Fibroblast of the aortic adventitia (primary cell): ENCODE data around the gene IGF1R. TPM values are rescaled to one million over a fixed set of nuclear protein-coding genes. Genes with fewer than 3 reads are reported as not detected.

Source experiments
- DNase-seq: peaks from one replicate; pipeline ENCODE4 v3.0.0-alpha.2; 2010; ENCODE audit warnings: low read depth
- H3K4me3 ChIP-seq: 2 replicates; pipeline ENCODE4 v1.5.1; 2011; ENCODE audit warnings: low read depth, mild to moderate bottlenecking, control low read depth, low read length, moderate library complexity
- total RNA-seq: library from RNA; depleted of rRNA; stranded (reverse); fragments of >200 nt; gene quantifications from 2 replicates; pipeline ENCODE4 v1.2.3, GENCODE V29; 2012; ENCODE audit warnings: low replicate concordance
- TF ChIP-seq, protein P1 (sequence below): IDR thresholded peaks from 2 replicates; pipeline ENCODE4 v1.5.1; 2011; ENCODE audit warnings: mild to moderate bottlenecking, low read length, control low read depth, inconsistent platforms; ENCODE audit not compliant: insufficient read depth

IGF1R gene
- total RNA-seq, 1 donor = 45.6 TPM

- DNase-seq = peak; percentile 72
Observed at GRCh38 chr15:98888820-98889479, 240.6 kb downstream of the IGF1R start.

DNA sequence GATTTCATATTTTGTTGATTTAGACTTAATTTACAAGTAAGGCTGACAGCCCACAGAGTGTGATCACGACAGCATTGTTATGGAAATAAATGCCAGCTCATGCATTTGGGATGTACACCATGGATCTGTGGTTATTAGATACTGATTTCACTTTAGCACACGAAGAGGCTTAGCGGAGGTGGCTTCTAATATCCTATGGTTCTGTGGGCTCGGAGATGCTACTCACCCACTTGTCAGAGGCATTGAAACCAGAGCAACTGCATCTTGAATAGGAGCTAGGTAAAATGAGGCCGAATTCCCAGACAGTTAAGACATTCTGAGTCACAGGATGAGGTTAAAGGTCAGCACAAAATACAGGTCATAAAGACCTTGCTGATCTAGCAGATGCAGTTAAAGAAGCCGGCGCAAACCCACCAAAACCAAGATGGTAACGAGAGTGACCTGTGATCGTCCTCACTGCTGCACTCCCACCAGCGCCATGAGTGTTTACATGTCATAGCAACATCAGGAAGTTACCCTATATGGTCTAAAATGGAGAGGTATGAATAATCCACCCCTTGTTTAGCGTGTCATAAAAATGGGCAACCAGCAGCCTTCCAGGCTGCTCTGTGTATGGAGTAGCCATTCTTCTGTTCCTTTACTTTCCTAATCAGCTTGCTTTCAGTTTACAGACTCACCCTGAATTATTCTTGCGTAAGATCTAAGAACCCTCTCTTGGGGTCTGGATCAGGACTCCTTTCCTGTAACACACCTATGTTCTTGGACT is 241.8 kb downstream of the IGF1R start:
- TF ChIP-seq, protein P1, sequence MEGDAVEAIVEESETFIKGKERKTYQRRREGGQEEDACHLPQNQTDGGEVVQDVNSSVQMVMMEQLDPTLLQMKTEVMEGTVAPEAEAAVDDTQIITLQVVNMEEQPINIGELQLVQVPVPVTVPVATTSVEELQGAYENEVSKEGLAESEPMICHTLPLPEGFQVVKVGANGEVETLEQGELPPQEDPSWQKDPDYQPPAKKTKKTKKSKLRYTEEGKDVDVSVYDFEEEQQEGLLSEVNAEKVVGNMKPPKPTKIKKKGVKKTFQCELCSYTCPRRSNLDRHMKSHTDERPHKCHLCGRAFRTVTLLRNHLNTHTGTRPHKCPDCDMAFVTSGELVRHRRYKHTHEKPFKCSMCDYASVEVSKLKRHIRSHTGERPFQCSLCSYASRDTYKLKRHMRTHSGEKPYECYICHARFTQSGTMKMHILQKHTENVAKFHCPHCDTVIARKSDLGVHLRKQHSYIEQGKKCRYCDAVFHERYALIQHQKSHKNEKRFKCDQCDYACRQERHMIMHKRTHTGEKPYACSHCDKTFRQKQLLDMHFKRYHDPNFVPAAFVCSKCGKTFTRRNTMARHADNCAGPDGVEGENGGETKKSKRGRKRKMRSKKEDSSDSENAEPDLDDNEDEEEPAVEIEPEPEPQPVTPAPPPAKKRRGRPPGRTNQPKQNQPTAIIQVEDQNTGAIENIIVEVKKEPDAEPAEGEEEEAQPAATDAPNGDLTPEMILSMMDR = no peak
- DNase-seq = peak; percentile 88
- H3K4me3 ChIP-seq = no peak overlapping the region

More at GRCh38 chr15:98888820-98889479, 240.6 kb downstream of the IGF1R start:
- no peak overlapping the region for H3K4me3 ChIP-seq
- TF ChIP-seq, protein P1 = no peak

GRCh38 chr15:98891301-98891700 is 243.0 kb downstream of the IGF1R start:
- no peak for DNase-seq
- TF ChIP-seq, protein P1 = no peak
- no peak overlapping the region for H3K4me3 ChIP-seq

DNA sequence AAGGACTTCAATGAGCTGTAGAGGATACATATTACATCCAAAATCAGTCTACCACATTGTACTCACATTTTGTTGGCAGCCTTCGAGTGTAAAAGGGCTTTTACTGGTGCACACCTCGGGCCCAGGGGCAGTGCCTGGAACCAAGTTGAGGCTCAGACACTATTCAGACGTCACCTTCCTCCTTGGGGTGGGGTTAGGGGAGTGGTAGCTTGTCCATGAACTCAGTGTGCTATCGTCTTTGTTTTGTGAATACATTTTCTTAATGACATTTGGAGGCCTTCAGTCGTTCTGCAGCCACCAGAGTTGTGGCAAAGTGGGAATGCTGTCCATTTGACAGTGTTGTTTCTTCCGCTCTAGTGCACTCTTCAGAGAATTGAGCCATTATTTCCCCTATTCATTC is 245.1 kb downstream of the IGF1R start:
- no peak overlapping the region for H3K4me3 ChIP-seq
- TF ChIP-seq, protein P1 = no peak
- no peak for DNase-seq

DNA sequence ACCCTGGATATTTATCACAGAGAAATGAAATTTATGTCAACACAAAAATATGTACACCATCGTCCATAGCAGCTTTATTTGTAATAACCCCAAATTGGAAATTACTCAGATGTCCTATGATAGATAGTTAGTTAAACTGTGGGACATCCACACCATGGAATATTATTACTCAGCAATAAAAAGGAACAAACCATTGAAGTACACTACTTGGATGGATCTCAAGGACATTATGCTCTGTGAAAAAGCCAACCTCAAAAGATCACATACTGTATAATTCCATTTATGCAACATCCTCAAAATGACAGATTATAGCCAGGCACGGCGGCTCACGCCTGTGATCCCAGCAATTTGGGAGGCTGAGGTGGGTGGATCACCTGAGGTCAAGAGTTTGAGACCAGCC is 246.0 kb downstream of the IGF1R start:
- H3K4me3 ChIP-seq = no peak overlapping the region
- TF ChIP-seq, protein P1 = no peak
- no peak for DNase-seq

DNA sequence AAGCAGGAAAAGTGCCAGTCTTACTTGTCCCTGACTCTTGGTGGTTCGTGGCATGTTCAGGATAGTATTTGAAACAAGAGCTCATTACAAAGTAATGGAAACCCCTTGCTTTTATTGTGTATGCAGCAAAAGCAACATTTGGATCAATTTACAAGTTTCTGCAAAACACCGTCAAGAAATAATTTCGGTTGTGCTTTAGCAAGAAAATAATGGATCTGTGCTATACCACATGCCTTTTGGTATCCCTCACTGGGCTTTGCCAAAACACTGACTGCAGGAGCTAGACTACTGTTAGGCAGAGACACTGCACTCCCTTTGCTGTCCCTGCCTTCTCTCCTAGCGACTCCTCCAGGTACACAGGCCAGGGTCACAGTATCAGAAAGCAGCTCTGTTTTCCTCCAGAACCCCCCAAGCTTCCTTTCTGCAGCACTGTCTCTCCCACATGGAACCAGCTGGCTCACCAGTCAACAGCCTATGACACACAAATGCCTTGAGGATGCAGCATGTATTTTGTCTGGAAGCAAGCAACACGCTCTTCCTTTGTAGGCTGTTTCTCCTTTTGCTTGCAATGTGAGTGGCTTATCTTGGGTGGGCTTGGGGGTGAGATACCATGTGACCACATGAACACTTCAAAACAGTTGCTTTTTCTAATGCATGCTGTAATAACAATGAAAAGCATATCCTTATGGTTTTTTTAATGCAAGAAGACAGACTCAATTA is 247.8 kb downstream of the IGF1R start:
- TF ChIP-seq, protein P1 = no peak
- DNase-seq = peak; percentile 72
- H3K4me3 ChIP-seq = no peak overlapping the region
